B cell (primary cell): ENCODE results near the gene EML6. TPM values are rescaled to one million over a fixed set of nuclear protein-coding genes. Genes with fewer than 3 reads are reported as not detected.
A peak's percentile ranks its signal among the peaks of the same experiment; 100 is the strongest.

Experiments
- ATAC-seq: fragments of 200-7000 bp; cut with Tn5 transposase; one replicate; pipeline ENCODE4 v1.10.0; 2021; ENCODE audit warnings: low read depth, mild to moderate bottlenecking, moderate number of reproducible peaks, moderate library complexity
- CTCF ChIA-PET: fragments of 350-600 bp; sonication (Branson Sonifier 250); formaldehyde crosslinking; loops from one replicate; lab custom pipeline; 2021; ENCODE audit warnings: antibody characterized with exemption, inconsistent platforms; lab: Charles Lee
- POLR2A ChIA-PET: fragments of 350-600 bp; sonication (Branson Sonifier 250); formaldehyde crosslinking; loops from one replicate; lab custom pipeline; 2021; ENCODE audit warnings: antibody characterized with exemption; lab: Charles Lee
- DNase-seq: peaks from one replicate; pipeline ENCODE4 v3.0.0; 2013
- H2AFZ ChIP-seq: 2 replicates; pipeline ENCODE4 v1.6.1; 2012; ENCODE audit warnings: mild to moderate bottlenecking, low read depth, low read length; ENCODE audit not compliant: insufficient read depth, poor library complexity, severe bottlenecking
- H3K27ac ChIP-seq, 2 donors: 1 replicate in 1 of 2; 2 replicates in 1 of 2; pipeline ENCODE4 v1.5.1; 2012 to 2013; ENCODE audit warnings: low read length in 2 of 2, mild to moderate bottlenecking in 2 of 2, moderate library complexity in 1 of 2
- H3K27me3 ChIP-seq, 4 experiments: fragments of 200-600 bp in 1 of 4; sonication (generic) in 1 of 4; replicated peaks in 1 of 4; 1 replicate in 2 of 4; 2 replicates in 2 of 4; pipeline versions ENCODE4 v1.6.1 to v1.7.0; 2013 to 2016; ENCODE audit warnings: low read length in 3 of 4, mild to moderate bottlenecking in 2 of 4, mixed read lengths in 1 of 4, moderate library complexity in 1 of 4; ENCODE audit not compliant: insufficient read depth in 4 of 4, control insufficient read depth in 3 of 4; ENCODE audit errors: control extremely low read depth in 1 of 4
- H3K36me3 ChIP-seq, 2 experiments: replicated peaks in 1 of 2; 1 replicate in 1 of 2; 2 replicates in 1 of 2; pipeline versions ENCODE4 v1.6.1 to v1.7.1; 2013; ENCODE audit warnings: low read length in 1 of 2; ENCODE audit not compliant: insufficient read depth in 2 of 2, control insufficient read depth in 1 of 2; ENCODE audit errors: control extremely low read depth in 1 of 2, extremely low read depth in 1 of 2
- H3K4me1 ChIP-seq, 2 donors: fragments of 200-600 bp in 1 of 2; sonication (generic) in 1 of 2; 1 replicate in 1 of 2; 2 replicates in 1 of 2; pipeline versions ENCODE4 v1.5.1 to v1.6.1; 2013 to 2017; ENCODE audit warnings: low read length in 2 of 2; ENCODE audit not compliant: control insufficient read depth in 2 of 2, insufficient read depth in 2 of 2
- H3K4me2 ChIP-seq: replicated peaks from 2 replicates; pipeline ENCODE3; 2012; ENCODE audit warnings: mild to moderate bottlenecking, low read depth, low read length; ENCODE audit not compliant: poor library complexity, severe bottlenecking
- H3K4me3 ChIP-seq, 5 experiments: fragments of 200-600 bp in 1 of 5; sonication (generic) in 1 of 5; 1 replicate in 3 of 5; 2 replicates in 2 of 5; pipeline versions ENCODE4 v1.5.1 to v1.7.0; 2011 to 2016; ENCODE audit warnings: low read length in 4 of 5, mild to moderate bottlenecking in 4 of 5, low read depth in 2 of 5, control low read depth in 1 of 5, moderate library complexity in 1 of 5; ENCODE audit not compliant: insufficient read depth in 1 of 5; ENCODE audit errors: control extremely low read depth in 1 of 5, extremely low read depth in 1 of 5
- H3K79me2 ChIP-seq: fragments of 200-600 bp; sonication (generic); one replicate; pipeline ENCODE4 v1.6.0; 2016; ENCODE audit warnings: low read length; ENCODE audit not compliant: control insufficient read depth, insufficient read depth
- H3K9ac ChIP-seq: fragments of 200-600 bp; sonication (generic); 2 replicates; pipeline ENCODE4 v1.6.1; 2017; ENCODE audit warnings: mild to moderate bottlenecking, low read length, moderate library complexity
- H3K9me3 ChIP-seq, 3 donors: one replicate each; pipeline versions ENCODE4 v1.6.1 to v1.7.1; 2013; ENCODE audit warnings: low read length in 2 of 3; ENCODE audit not compliant: control insufficient read depth in 2 of 3, insufficient read depth in 1 of 3; ENCODE audit errors: control extremely low read depth in 1 of 3
- H4K20me1 ChIP-seq: 2 replicates; pipeline ENCODE4 v1.6.0; 2012; ENCODE audit warnings: mild to moderate bottlenecking, low read length; ENCODE audit not compliant: insufficient read depth, control insufficient read depth, poor library complexity, severe bottlenecking
- H3K27ac Mint-ChIP-seq: one replicate; pipeline ENCODE4 v1.8.0; 2021; ENCODE audit warnings: mixed read lengths
- H3K27me3 Mint-ChIP-seq: one replicate; pipeline ENCODE4 v1.8.0; 2021; ENCODE audit warnings: mixed read lengths
- H3K4me1 Mint-ChIP-seq: one replicate; pipeline ENCODE4 v1.8.0; 2021; ENCODE audit warnings: mixed read lengths
- H3K4me3 Mint-ChIP-seq: one replicate; pipeline ENCODE4 v1.8.0; 2021; ENCODE audit warnings: mixed read lengths
- H3K9me3 Mint-ChIP-seq: one replicate; pipeline ENCODE4 v1.8.0; 2022; ENCODE audit warnings: mixed read lengths; ENCODE audit not compliant: insufficient read depth
- EZH2 ChIP-seq: IDR thresholded peaks from 2 replicates; pipeline ENCODE4 v1.6.1; 2012; ENCODE audit warnings: borderline replicate concordance, low read depth, mild to moderate bottlenecking, moderate library complexity, low read length; ENCODE audit not compliant: insufficient read depth, poor library complexity, severe bottlenecking
- WGBS: methylation state at CpG from one replicate; pipeline ENCODE4 v1.1.5; 2013; ENCODE audit warnings: missing lambda C conversion rate; ENCODE audit not compliant: insufficient coverage; 5-methylcytosine and 5-hydroxymethylcytosine counted together
- intact Hi-C: fragments of 100-400 bp; cut with micrococcal nuclease; formaldehyde crosslinking; loops from one replicate; pipeline ENCODE4 v1.10.0; 2022
- polyA plus RNA-seq: library from polyadenylated mRNA; depleted of rRNA; stranded (reverse); fragments of >200 nt; gene quantifications from 2 replicates; pipeline ENCODE4 v1.2.3, GENCODE V29; 2012
- total RNA-seq, 2 donors: library from RNA; stranded (reverse); fragments of 120-200 nt in 1 of 2; gene quantifications; 1 replicate in 1 of 2; 2 replicates in 1 of 2; pipeline versions ENCODE4 v1.2.3 to v1.2.4, GENCODE V29; 2013 to 2022
- TF ChIP-seq, protein P1 (sequence below): fragments of 200-600 bp; IDR thresholded peaks from one replicate; pipeline ENCODE4 v1.8.0; 2022; ENCODE audit warnings: antibody characterized with exemption, mild to moderate bottlenecking

EML6 gene
- total and polyA plus RNA-seq, 2 donors (not counting 1 experiment from before 2014, with no cell fraction given) = 42.5 to 53.7 TPM

DNA sequence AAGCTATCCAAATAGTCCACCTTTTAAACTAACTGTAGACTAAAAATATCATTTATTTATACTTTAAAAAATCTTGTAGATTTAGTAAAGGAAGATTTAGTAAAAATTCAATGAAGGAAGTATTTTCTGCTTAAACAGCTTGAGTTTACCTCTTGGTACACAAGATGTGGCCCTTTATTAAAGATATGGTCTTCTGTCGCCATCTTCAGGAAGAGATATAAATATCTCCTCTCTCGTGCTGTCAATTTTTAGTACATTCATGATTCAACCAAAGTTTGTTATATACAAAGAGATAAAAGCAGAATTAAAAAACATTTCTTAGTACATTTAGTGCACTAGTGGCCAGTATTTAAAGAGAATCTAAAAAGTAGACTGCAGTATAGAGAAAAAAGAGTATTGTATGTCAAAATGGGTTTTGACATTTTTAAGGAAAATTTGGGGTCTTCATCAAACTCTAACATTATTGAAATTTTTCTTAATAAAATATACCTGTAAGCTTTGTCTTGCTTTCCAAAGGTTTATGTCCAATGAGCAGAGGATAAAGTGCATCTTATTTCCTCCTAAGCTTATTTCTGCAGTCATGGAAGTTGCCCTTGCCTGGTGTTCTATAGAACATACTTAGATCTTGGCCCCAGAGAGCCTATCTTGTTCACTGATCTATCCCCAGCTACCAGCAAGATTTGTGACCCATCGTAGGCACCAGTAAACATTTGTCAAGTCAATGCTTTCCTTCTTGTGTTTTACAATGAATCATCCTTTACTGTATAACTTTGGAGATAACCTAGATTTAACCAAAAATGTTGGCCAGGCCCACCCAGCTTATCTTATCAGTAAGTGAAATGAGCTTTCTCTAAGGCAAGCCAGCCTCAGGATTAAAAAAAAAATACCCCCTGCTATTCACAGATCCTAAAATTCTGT is 18.5 kb upstream of the EML6 start:
- Histone ChIP-seq H3K36me3 (no peaks in the 10 kb centered on the region), H3K27me3 (peaks cover 0 to 16% (median 12%) of the 10 kb centered on the region in 4 experiments), H3K9me3 (peaks cover 0 to 8% (median 0%) of the 10 kb centered on the region in 3 donors), H4K20me1 (no peaks in the 10 kb centered on the region), H3K9ac (no peak overlapping the region), H2AFZ (no peak overlapping the region), H3K4me1 (peaks cover 14 to 15% of the 10 kb centered on the region in 2 donors), H3K4me2 (no peak overlapping the region), H3K4me3 (no peak overlapping the region), H3K79me2 (no peaks in the 10 kb centered on the region), H3K27ac (no peak overlapping the region)
- no peak overlapping the region for H3K27ac Mint-ChIP-seq
- H3K9me3 Mint-ChIP-seq = no peaks in the 10 kb centered on the region
- no peak overlapping the region for H3K4me3 Mint-ChIP-seq
- DNase-seq (peak; percentile 74), ATAC-seq (peak; percentile 55)
- H3K4me1 Mint-ChIP-seq = peaks cover 11% of the 10 kb centered on the region
- CTCF ChIA-PET = interaction anchor here (0.6 to 11.4 kb wide), 60 partner anchors 10 to 843 kb away, joined by 3 to 294 read pairs (median 4); partner anchors contain the start of genes ACYP2 and EML6
- POLR2A ChIA-PET = interaction anchor here (0.7 kb wide), 1 partner anchor 590 kb away, joined by 4 read pairs; no protein-coding TSS in a partner anchor
- WGBS = no CpG with 5 or more reads among the region's 3 CpGs
- H3K27me3 Mint-ChIP-seq = peaks cover 11% of the 10 kb centered on the region
- TF ChIP-seq, protein P1, sequence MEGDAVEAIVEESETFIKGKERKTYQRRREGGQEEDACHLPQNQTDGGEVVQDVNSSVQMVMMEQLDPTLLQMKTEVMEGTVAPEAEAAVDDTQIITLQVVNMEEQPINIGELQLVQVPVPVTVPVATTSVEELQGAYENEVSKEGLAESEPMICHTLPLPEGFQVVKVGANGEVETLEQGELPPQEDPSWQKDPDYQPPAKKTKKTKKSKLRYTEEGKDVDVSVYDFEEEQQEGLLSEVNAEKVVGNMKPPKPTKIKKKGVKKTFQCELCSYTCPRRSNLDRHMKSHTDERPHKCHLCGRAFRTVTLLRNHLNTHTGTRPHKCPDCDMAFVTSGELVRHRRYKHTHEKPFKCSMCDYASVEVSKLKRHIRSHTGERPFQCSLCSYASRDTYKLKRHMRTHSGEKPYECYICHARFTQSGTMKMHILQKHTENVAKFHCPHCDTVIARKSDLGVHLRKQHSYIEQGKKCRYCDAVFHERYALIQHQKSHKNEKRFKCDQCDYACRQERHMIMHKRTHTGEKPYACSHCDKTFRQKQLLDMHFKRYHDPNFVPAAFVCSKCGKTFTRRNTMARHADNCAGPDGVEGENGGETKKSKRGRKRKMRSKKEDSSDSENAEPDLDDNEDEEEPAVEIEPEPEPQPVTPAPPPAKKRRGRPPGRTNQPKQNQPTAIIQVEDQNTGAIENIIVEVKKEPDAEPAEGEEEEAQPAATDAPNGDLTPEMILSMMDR = peak; percentile 80
- no peak for TF ChIP-seq EZH2
- intact Hi-C loops = loop anchor here (1.0 to 10.0 kb wide), 6 partner anchors 40 to 770 kb away; partner anchors contain the start of gene ACYP2
